ENCODE results near the gene COX6A2.

Gene COX6A2

DNA sequence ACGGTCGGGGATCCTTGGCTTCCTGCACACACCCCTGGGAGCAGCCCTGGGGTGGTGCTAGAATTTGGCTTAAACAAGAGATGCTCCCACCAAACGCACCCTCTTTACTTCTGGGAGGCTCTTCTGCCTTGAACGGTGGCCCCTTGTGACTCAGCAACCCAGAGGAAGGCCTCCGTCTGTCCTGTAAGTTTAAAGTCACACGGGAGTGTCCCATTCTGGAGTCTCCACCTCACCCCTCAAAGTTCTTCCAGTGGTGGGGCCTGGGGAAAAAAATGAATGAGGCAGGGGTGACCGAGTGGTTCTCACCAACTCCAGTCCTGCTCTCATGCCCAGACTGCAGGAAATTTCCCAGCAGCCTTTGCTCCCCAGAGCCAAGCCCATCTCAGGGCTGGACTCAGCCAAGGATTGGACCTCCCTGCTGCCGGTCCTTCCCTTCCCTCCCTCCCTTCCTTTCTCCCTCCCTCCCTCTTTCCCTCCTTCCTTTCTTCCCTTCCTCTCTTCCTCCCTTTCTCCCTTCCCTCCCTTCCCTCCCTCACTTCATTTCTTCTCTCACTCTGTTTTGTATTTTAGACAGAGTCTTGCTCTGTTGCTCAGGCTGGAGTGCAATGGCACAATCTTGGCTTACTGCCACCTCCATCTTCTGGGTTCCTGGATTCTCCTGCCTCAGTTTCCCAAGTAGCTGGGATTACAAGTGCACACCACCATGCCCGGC, 23.7 kb downstream of the COX6A2 start:
- H3K9me3 Mint-ChIP-seq, result peaks cover 4% of the 10 kb centered on the region
- DNase-seq (ENCODE audit: low spot score in 2 of 2), result no peak
- peaks cover 32% of the 10 kb centered on the region for H3K4me1 Mint-ChIP-seq
- ATAC-seq (replicated peaks; ENCODE audit: extremely low read depth, poor library complexity, severe bottlenecking), result no peak
- H3K27me3 Mint-ChIP-seq, result no peaks in the 10 kb centered on the region
- peaks cover 1% of the 10 kb centered on the region for H3K36me3 Mint-ChIP-seq (ENCODE audit: insufficient read depth)
- peak overlapping the region; percentile 36 for H3K27ac Mint-ChIP-seq (ENCODE audit: low read depth)
- no peak overlapping the region for H3K4me3 Mint-ChIP-seq

DNA sequence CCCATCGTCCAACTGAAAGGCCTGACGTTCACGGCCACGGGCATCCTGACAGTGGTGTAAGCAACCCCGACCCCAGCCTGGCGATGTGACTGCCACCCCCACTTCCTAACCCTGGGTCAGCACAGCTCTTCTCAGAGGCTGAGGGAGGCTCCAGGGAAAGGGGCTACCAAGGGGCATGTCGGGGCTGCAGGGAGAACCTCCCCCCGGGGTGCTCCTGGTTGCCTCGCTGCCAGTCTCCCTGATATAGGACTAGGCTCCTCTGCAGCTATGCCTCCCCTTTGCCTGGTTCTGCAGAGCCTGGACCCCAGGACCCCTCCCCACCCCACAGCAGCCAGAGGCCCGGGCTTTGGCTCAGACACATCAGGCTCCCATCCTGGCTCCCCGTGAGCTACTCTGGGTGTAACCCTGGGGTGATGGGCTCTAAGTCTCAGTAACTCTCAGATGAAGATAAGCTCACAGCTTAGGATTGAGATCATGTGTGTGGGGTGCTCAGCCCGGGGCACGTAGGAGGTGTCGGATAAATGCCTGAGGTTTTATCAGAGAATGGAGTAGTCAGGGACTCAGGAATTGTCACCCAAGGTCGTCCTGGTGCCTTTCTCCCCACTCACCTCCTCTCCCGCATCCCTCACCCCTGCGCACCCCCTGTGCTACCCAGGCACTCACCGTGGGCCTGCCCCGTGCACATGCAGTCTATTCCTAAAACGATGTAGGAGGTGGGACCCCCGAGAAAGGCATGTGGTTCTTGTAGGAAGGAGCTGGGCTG, 24.4 kb downstream of the COX6A2 start:
- DNase-seq (ENCODE audit: low spot score in 2 of 2), result no peak
- Mint-ChIP-seq H3K4me3 (no peak overlapping the region), H3K9me3 (peaks cover 8% of the 10 kb centered on the region), H3K36me3 (ENCODE audit: insufficient read depth) (peaks cover 1% of the 10 kb centered on the region), H3K27ac (ENCODE audit: low read depth) (no peak overlapping the region), H3K4me1 (peaks cover 37% of the 10 kb centered on the region), H3K27me3 (no peaks in the 10 kb centered on the region)
- ATAC-seq (replicated peaks; ENCODE audit: extremely low read depth, poor library complexity, severe bottlenecking), result no peak

DNA sequence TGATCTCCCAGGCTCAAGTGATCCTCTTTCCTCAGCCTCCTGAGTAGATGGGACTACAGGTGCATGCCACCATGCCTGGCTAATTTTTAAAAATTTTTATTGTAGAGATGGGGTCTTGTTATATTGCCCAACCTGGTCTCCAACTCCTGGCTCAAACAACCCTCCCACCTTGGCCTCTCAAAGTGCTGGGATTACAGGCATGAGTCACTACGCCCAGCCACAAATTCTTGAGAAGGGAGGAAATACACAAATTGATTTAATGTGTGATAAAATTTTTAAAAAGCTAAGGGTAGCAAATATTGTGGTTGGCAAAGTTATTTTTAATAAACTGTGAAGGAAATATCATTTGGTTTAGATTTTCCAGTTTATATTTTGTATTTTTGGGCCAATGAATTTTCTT, 25.5 kb downstream of the COX6A2 start:
- DNase-seq (ENCODE audit: low spot score in 2 of 2) (no peak), ATAC-seq (replicated peaks; ENCODE audit: extremely low read depth, poor library complexity, severe bottlenecking) (no peak)
- H3K4me1 Mint-ChIP-seq, result peaks cover 31% of the 10 kb centered on the region
- no peaks in the 10 kb centered on the region for H3K27me3 Mint-ChIP-seq
- H3K4me3 Mint-ChIP-seq, result no peak overlapping the region
- H3K27ac Mint-ChIP-seq (ENCODE audit: low read depth), result no peak overlapping the region
- peaks cover 1% of the 10 kb centered on the region for H3K36me3 Mint-ChIP-seq (ENCODE audit: insufficient read depth)
- H3K9me3 Mint-ChIP-seq, result peaks cover 8% of the 10 kb centered on the region

DNA sequence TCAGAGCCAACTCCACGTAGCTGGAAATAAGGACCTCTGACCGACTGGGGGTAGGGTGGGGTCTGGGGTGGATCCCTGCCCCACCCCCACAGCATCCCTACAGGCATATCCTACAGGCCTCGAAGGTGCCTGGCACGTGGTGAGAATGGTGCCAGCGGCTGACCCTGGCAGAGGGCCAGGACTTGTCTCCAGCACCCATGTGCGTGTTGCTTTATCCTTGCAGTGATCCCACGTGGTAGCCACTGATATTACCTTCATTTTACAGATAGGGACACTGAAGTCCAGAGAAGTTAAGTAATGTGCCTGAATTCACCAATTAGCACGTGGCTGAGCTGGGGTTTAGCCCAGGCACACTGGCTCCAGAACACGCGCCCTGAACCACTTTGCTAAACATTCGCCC, 26.7 kb downstream of the COX6A2 start:
- no peak for ATAC-seq (replicated peaks; ENCODE audit: extremely low read depth, poor library complexity, severe bottlenecking)
- H3K27ac Mint-ChIP-seq (ENCODE audit: low read depth), result no peak overlapping the region
- H3K9me3 Mint-ChIP-seq, result peaks cover 8% of the 10 kb centered on the region
- no peak for DNase-seq (ENCODE audit: low spot score in 2 of 2)
- H3K27me3 Mint-ChIP-seq, result no peaks in the 10 kb centered on the region
- no peak overlapping the region for H3K4me3 Mint-ChIP-seq
- peaks cover 31% of the 10 kb centered on the region for H3K4me1 Mint-ChIP-seq
- peaks cover 1% of the 10 kb centered on the region for H3K36me3 Mint-ChIP-seq (ENCODE audit: insufficient read depth)

GRCh38 chr16:31400191-31400590, 28.0 kb downstream of the COX6A2 start:
- Mint-ChIP-seq H3K36me3 (ENCODE audit: insufficient read depth) (peaks cover 1% of the 10 kb centered on the region), H3K9me3 (peaks cover 8% of the 10 kb centered on the region), H3K27me3 (no peaks in the 10 kb centered on the region), H3K27ac (ENCODE audit: low read depth) (no peak overlapping the region), H3K4me3 (peak overlapping the region; percentile 29), H3K4me1 (peaks cover 31% of the 10 kb centered on the region)
- ATAC-seq (replicated peaks; ENCODE audit: extremely low read depth, poor library complexity, severe bottlenecking) (peak; percentile 58), DNase-seq (ENCODE audit: low spot score in 2 of 2) (no peak)

GRCh38 chr16:31397701-31398100, 30.5 kb downstream of the COX6A2 start:
- Mint-ChIP-seq H3K4me1 (peaks cover 24% of the 10 kb centered on the region), H3K27me3 (no peaks in the 10 kb centered on the region), H3K9me3 (peaks cover 8% of the 10 kb centered on the region), H3K4me3 (no peak overlapping the region), H3K27ac (ENCODE audit: low read depth) (no peak overlapping the region), H3K36me3 (ENCODE audit: insufficient read depth) (peaks cover 1% of the 10 kb centered on the region)
- ATAC-seq (replicated peaks; ENCODE audit: extremely low read depth, poor library complexity, severe bottlenecking) (no peak), DNase-seq (ENCODE audit: low spot score in 2 of 2) (no peak)

GRCh38 chr16:31397096-31397660, 31.0 kb downstream of the COX6A2 start:
- H3K27ac Mint-ChIP-seq (ENCODE audit: low read depth), result no peak overlapping the region
- DNase-seq (ENCODE audit: low spot score in 2 of 2) (no peak), ATAC-seq (replicated peaks; ENCODE audit: extremely low read depth, poor library complexity, severe bottlenecking) (no peak)
- H3K4me3 Mint-ChIP-seq, result no peak overlapping the region
- H3K36me3 Mint-ChIP-seq (ENCODE audit: insufficient read depth), result peaks cover 1% of the 10 kb centered on the region
- peaks cover 21% of the 10 kb centered on the region for H3K4me1 Mint-ChIP-seq
- H3K27me3 Mint-ChIP-seq, result no peaks in the 10 kb centered on the region
- H3K9me3 Mint-ChIP-seq, result peaks cover 8% of the 10 kb centered on the region

DNA sequence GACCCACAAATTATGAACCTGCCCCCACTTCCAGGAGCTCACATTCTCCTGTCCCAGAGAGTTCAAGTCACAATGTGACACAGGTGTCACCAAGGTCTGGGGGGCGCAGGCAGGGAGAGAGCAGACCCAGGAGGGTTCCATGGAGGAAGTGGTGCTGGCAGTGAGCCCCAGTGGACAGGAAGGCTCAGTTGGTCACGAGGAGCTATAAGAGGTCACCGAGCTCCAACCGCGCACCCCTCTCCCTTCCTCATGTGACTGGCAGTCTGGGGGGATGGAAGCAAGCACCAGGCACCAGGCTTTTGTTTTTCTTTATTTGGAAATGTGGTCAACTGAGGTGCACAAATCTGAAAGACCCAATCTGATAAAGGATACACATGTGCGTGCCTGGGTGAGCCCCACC, 32.5 kb downstream of the COX6A2 start:
- ATAC-seq (replicated peaks; ENCODE audit: extremely low read depth, poor library complexity, severe bottlenecking) (no peak), DNase-seq (ENCODE audit: low spot score in 2 of 2) (no peak)
- Mint-ChIP-seq H3K4me3 (no peak overlapping the region), H3K27ac (ENCODE audit: low read depth) (no peak overlapping the region), H3K27me3 (no peaks in the 10 kb centered on the region), H3K9me3 (peaks cover 8% of the 10 kb centered on the region), H3K4me1 (peaks cover 16% of the 10 kb centered on the region), H3K36me3 (ENCODE audit: insufficient read depth) (no peaks in the 10 kb centered on the region)

GRCh38 chr16:31393056-31393455, 35.1 kb downstream of the COX6A2 start, which contains the start of gene ITGAD:
Gene ITGAD, plus strand, starts transcription at chr16:31393335. Its CDS starts 26 bp downstream, at chr16:31393361.
- Mint-ChIP-seq H3K9me3 (no peaks in the 10 kb centered on the region), H3K27ac (ENCODE audit: low read depth) (no peak within 1 kb of the TSS), H3K27me3 (no peaks in the 10 kb centered on the region), H3K36me3 (ENCODE audit: insufficient read depth) (no peaks in the 10 kb centered on the region), H3K4me3 (no peak within 1 kb of the TSS), H3K4me1 (no peaks in the 10 kb centered on the region)
- ATAC-seq (replicated peaks; ENCODE audit: extremely low read depth, poor library complexity, severe bottlenecking) (no peak), DNase-seq (ENCODE audit: low spot score in 2 of 2) (no peak)

- no peaks in the 10 kb centered on the region for H3K36me3 Mint-ChIP-seq (ENCODE audit: insufficient read depth)
- ATAC-seq (replicated peaks; ENCODE audit: extremely low read depth, poor library complexity, severe bottlenecking), result no peak
- H3K27me3 Mint-ChIP-seq, result no peaks in the 10 kb centered on the region
- H3K4me1 Mint-ChIP-seq, result peaks cover 9% of the 10 kb centered on the region
- H3K9me3 Mint-ChIP-seq, result no peaks in the 10 kb centered on the region
- H3K27ac Mint-ChIP-seq (ENCODE audit: low read depth), result no peak overlapping the region
- DNase-seq (ENCODE audit: low spot score in 2 of 2), result no peak
- H3K4me3 Mint-ChIP-seq, result no peak overlapping the region
Measured at GRCh38 chr16:31390504-31391041, 37.6 kb downstream of the COX6A2 start.

- H3K27ac Mint-ChIP-seq (ENCODE audit: low read depth), result no peak overlapping the region
- H3K4me1 Mint-ChIP-seq, result peaks cover 9% of the 10 kb centered on the region
- H3K9me3 Mint-ChIP-seq, result no peaks in the 10 kb centered on the region
- no peaks in the 10 kb centered on the region for H3K36me3 Mint-ChIP-seq (ENCODE audit: insufficient read depth)
- no peaks in the 10 kb centered on the region for H3K27me3 Mint-ChIP-seq
- ATAC-seq (replicated peaks; ENCODE audit: extremely low read depth, poor library complexity, severe bottlenecking) (no peak), DNase-seq (ENCODE audit: low spot score in 2 of 2) (no peak)
- H3K4me3 Mint-ChIP-seq, result no peak overlapping the region
Measured at GRCh38 chr16:31388535-31388934, 39.6 kb downstream of the COX6A2 start.

DNA sequence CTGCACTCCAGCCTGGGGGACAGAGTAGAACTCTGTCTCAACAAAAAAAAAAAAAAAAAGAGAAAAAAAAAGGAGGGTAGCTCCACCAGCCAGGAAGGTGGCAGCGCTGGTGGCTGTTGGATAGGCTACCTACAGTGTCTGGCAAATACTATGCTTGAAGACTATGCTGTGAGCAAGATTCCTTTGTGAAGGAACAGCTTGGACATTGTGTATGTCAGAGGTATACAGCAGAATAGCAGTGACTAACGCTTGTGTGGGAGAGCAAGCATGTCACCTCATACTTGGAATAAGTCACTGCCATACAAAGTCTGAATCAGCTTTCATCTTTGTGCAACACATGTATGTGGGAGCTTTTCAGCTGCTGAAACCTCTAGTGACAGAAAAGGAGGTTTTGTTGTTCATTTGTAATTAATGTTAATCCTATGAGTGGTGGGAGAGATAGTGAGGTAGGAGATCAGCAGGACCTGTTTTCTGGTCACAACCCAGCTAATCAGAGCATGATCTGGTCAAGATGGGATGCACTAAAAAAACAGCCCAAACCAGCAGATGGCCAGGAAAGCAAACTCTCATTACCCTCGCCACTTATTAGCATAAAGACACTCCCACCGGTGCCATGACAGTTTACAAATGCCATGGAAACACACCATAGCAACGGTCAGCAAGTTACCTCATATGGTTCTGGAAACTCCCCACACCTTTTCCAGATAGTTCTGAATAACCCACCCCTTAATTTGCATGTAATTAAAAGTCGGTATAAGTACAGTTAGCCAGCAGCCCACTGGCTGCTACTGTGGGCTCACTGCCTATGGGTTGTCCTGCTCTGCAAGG, 41.8 kb downstream of the COX6A2 start:
- Mint-ChIP-seq H3K27me3 (no peaks in the 10 kb centered on the region), H3K36me3 (ENCODE audit: insufficient read depth) (no peaks in the 10 kb centered on the region), H3K9me3 (no peaks in the 10 kb centered on the region), H3K4me1 (peaks cover 16% of the 10 kb centered on the region), H3K4me3 (no peak overlapping the region), H3K27ac (ENCODE audit: low read depth) (no peak overlapping the region)
- ATAC-seq (replicated peaks; ENCODE audit: extremely low read depth, poor library complexity, severe bottlenecking) (peak; percentile 62), DNase-seq (ENCODE audit: low spot score in 2 of 2) (peak in 1 of 2 donors; percentile 17)
